Activated CD4-positive, alpha-beta T cell treated with anti-CD3 and anti-CD28 coated beads for 36 hours (primary cell): ENCODE measurements around the gene TBC1D19. TPM values are rescaled to one million over a fixed set of nuclear protein-coding genes. Genes with fewer than 3 reads are reported as not detected.
A peak's percentile ranks its signal among the peaks of the same experiment; 100 is the strongest.

Experiments
- ATAC-seq: fragments of 200-7000 bp; cut with Tn5 transposase; one replicate; pipeline ENCODE4 v1.10.0; 2021; ENCODE audit warnings: mild to moderate bottlenecking, moderate library complexity
- CTCF ChIA-PET: fragments of 350-600 bp; sonication (Branson Sonifier 250); formaldehyde crosslinking; loops from one replicate; lab custom pipeline; 2021; ENCODE audit warnings: antibody characterized with exemption; lab: Charles Lee
- POLR2A ChIA-PET: fragments of 350-600 bp; sonication (Branson Sonifier 250); formaldehyde crosslinking; loops from one replicate; lab custom pipeline; 2021; ENCODE audit warnings: antibody characterized with exemption, inconsistent platforms; lab: Charles Lee
- DNase-seq: peaks from one replicate; pipeline ENCODE4 v3.0.0-alpha.2; 2020
- H3K27ac Mint-ChIP-seq: one replicate; pipeline ENCODE4 v1.8.0; 2021; ENCODE audit warnings: mixed read lengths
- H3K27me3 Mint-ChIP-seq: one replicate; pipeline ENCODE4 v1.8.0; 2021; ENCODE audit warnings: mixed read lengths
- H3K36me3 Mint-ChIP-seq: one replicate; pipeline ENCODE4 v1.8.0; 2021; ENCODE audit warnings: low read depth, mixed read lengths
- H3K4me1 Mint-ChIP-seq: one replicate; pipeline ENCODE4 v1.8.0; 2021; ENCODE audit warnings: mixed read lengths
- H3K4me3 Mint-ChIP-seq: one replicate; pipeline ENCODE4 v1.8.0; 2021; ENCODE audit warnings: mild to moderate bottlenecking, moderate library complexity, mixed read lengths
- H3K9me3 Mint-ChIP-seq: one replicate; pipeline ENCODE4 v1.8.0; 2021; ENCODE audit warnings: low read depth, mixed read lengths
- intact Hi-C, 2 experiments: fragments of 100-400 bp; cut with DNase I in 1 of 2; cut with micrococcal nuclease in 1 of 2; formaldehyde crosslinking; loops; one replicate each; pipeline versions ENCODE4 v1.14.2 to v1.15.1; 2022 to 2024; cut with DNase I, micrococcal nuclease
- total RNA-seq, 2 experiments: library from RNA; stranded (reverse); gene quantifications; one replicate each; pipeline ENCODE4 v1.2.3, GENCODE V29; 2021

Gene TBC1D19
- total RNA-seq, 2 experiments from 2014 or later, result 5.0 to 5.3 TPM

DNA sequence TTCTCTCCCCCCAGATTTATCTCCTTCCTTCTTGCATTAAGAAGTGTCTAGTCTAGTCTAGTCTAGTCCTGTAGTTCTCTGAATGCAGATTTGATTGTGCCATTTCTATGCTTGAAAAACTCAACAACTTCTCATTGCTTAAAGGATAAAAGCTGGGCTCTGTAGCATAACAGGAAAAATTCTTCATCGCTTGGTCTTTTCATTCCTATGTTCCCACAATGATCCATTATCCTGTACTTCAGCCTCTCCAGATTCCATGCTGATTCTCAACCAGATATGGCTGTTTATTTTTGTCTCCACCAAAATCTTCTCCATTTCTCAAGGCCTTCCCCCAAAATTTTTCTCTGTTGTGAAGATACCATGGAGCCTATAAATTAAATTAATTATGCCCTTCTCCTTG lies 173.9 kb downstream of the TBC1D19 start:
- no peaks in the 10 kb centered on the region for H3K9me3 Mint-ChIP-seq
- no peak overlapping the region for H3K4me3 Mint-ChIP-seq
- H3K27me3 Mint-ChIP-seq, result no peaks in the 10 kb centered on the region
- intact Hi-C loops, result no loop called here
- peaks cover 4% of the 10 kb centered on the region for H3K36me3 Mint-ChIP-seq
- CTCF ChIA-PET, result no interaction called here
- H3K4me1 Mint-ChIP-seq, result peaks cover 3% of the 10 kb centered on the region
- ATAC-seq (no peak), DNase-seq (no peak)
- no peak overlapping the region for H3K27ac Mint-ChIP-seq
- POLR2A ChIA-PET, result interaction anchor here (0.6 kb wide), 1 partner anchor 340 kb away, joined by 3 read pairs; no protein-coding TSS in a partner anchor

DNA sequence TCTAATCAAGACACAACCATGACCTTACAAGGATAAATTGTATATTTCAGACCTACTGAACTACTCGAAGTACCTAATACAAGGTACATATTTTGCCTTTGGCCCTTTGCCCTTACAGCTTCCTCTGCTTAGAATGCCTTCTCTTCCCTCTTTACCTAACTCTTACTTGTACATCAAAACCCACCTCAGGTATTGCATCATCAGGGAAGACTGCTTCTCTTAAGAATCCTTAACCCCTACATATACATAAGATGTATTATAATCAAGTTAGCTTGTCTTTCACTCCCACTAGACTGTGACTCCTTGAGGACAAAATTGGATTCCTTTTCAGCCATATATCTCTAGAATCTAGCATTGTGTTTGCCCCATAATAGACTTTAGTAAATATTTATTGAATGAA lies 175.0 kb downstream of the TBC1D19 start:
- ChIA-PET POLR2A (interaction anchor here (0.6 kb wide), 1 partner anchor 754 kb away, joined by 3 read pairs; no protein-coding TSS in a partner anchor), CTCF (interaction anchor here (0.6 kb wide), 1 partner anchor 50 kb away, joined by 3 read pairs; no protein-coding TSS in a partner anchor)
- H3K4me3 Mint-ChIP-seq, result no peak overlapping the region

DNA sequence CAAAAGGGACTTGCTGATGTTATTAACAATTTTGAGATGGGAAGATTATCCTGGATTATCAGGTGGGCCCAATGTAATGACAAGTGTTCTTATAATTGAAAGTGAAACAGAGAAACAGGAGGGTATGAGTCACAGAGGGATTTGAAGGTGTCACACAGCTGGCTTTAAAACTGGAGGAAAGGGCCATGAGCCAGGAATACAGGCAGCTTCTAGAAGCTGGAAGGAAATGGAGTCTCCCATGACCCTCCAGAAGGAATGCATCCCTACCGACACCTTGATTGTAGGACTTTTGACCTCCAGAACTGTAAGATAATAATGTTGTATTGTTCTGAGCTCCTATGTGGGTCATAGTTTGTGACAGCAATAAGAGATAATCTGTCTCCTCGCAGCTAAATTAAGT lies 178.8 kb downstream of the TBC1D19 start:
- ATAC-seq (no peak), DNase-seq (no peak)
- ChIA-PET CTCF (interaction anchor here (1.6 kb wide), 1 partner anchor 285 kb away, joined by 4 read pairs; no protein-coding TSS in a partner anchor), POLR2A (no interaction called here)
- no peaks in the 10 kb centered on the region for H3K9me3 Mint-ChIP-seq
- no peak overlapping the region for H3K4me3 Mint-ChIP-seq
- intact Hi-C loops, result no loop called here
- no peaks in the 10 kb centered on the region for H3K36me3 Mint-ChIP-seq
- H3K27ac Mint-ChIP-seq, result no peak overlapping the region
- no peaks in the 10 kb centered on the region for H3K27me3 Mint-ChIP-seq
- peaks cover 3% of the 10 kb centered on the region for H3K4me1 Mint-ChIP-seq

More for the DNA sequence above, 175.0 kb downstream of the TBC1D19 start:
- H3K9me3 Mint-ChIP-seq, result no peaks in the 10 kb centered on the region
- no peak overlapping the region for H3K27ac Mint-ChIP-seq
- no peak for DNase-seq
- no peak for ATAC-seq
- H3K36me3 Mint-ChIP-seq, result peaks cover 4% of the 10 kb centered on the region
- H3K4me1 Mint-ChIP-seq, result peaks cover 3% of the 10 kb centered on the region
- H3K27me3 Mint-ChIP-seq, result no peaks in the 10 kb centered on the region
- intact Hi-C loops, result no loop called here

DNA sequence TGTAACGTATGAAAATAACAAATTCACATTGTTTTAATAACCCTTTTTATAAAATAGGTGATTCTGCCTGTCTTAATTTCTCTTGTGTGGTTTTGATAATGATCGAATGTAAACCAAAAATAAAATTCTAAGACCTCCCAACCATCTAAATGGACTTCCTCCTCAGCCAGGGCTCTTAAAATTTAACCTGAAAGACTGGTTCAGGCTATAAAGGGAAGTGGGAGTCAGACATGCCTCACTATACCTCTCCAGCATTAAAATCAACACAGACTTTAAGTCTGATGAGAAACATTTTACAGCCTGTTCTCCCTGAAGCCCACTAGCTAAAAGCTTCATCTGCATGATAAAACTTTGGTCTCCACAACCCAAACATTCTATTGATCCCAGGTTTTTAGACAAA lies 179.2 kb downstream of the TBC1D19 start:
- H3K27me3 Mint-ChIP-seq, result no peaks in the 10 kb centered on the region
- POLR2A ChIA-PET, result no interaction called here
- CTCF ChIA-PET, result interaction anchor here (1.6 kb wide), 1 partner anchor 285 kb away, joined by 4 read pairs; no protein-coding TSS in a partner anchor
- no peak overlapping the region for H3K4me3 Mint-ChIP-seq
- H3K4me1 Mint-ChIP-seq, result peaks cover 3% of the 10 kb centered on the region
- H3K27ac Mint-ChIP-seq, result no peak overlapping the region
- no peak for DNase-seq
- no peaks in the 10 kb centered on the region for H3K9me3 Mint-ChIP-seq
- intact Hi-C loops, result no loop called here
- no peaks in the 10 kb centered on the region for H3K36me3 Mint-ChIP-seq
- no peak for ATAC-seq

DNA sequence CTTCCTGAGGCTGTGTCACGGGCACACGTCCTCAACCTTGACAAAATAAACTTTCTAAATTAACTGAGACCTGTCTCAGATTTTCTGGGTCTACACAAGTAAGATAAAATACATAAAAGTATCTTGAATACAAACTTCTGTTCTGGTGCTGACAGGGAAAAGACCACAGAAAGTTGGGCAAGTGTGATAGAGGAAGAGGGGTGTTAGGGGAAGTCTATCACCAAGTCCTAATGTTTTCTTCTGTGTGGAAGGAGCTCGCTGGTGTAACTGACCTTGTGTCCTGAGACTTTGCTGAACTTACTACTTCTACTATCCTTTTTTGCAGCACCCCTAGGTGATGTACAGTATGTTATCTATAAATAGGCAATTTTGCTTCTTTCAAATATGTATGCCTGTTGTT lies 179.8 kb downstream of the TBC1D19 start:
- no peak overlapping the region for H3K27ac Mint-ChIP-seq
- no peak for ATAC-seq

DNA sequence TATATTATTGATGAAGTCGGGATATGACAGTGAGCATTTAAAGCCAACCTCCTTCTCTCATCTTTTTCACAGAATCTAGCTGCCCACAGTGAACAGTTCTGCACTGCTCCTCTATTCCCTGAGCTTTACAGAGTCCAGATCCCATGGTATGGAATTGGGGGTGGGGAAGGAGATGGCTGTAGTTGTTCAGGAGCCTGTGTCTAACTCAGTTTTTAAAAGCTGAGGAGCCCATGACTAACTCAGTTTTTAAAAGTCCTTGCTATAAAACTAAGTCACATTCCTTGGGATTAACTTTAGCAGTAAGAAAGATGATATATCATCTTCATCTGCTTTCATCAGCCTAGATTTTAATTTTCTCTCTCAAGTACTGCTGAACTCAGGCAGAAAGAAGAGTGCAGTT lies 180.3 kb downstream of the TBC1D19 start:
- no peaks in the 10 kb centered on the region for H3K27me3 Mint-ChIP-seq
- H3K36me3 Mint-ChIP-seq, result no peaks in the 10 kb centered on the region
- H3K4me3 Mint-ChIP-seq, result no peak overlapping the region
- no peak overlapping the region for H3K27ac Mint-ChIP-seq
- H3K4me1 Mint-ChIP-seq, result peaks cover 3% of the 10 kb centered on the region
- intact Hi-C loops, result no loop called here
- CTCF ChIA-PET, result interaction anchor here (0.6 to 1.0 kb wide), 2 partner anchors 10 to 86 kb away, joined by 3 to 4 read pairs; no protein-coding TSS in a partner anchor
- POLR2A ChIA-PET, result no interaction called here
- H3K9me3 Mint-ChIP-seq, result no peaks in the 10 kb centered on the region
- DNase-seq (no peak), ATAC-seq (no peak)

More for the DNA sequence above, 179.8 kb downstream of the TBC1D19 start:
- Mint-ChIP-seq H3K9me3 (no peaks in the 10 kb centered on the region), H3K27me3 (no peaks in the 10 kb centered on the region), H3K4me3 (no peak overlapping the region), H3K36me3 (no peaks in the 10 kb centered on the region), H3K4me1 (peaks cover 3% of the 10 kb centered on the region)
- ChIA-PET CTCF (interaction anchor here (1.0 to 1.6 kb wide), 2 partner anchors 9 to 284 kb away, joined by 3 to 4 read pairs; no protein-coding TSS in a partner anchor), POLR2A (no interaction called here)
- intact Hi-C loops, result no loop called here
- DNase-seq, result no peak

DNA sequence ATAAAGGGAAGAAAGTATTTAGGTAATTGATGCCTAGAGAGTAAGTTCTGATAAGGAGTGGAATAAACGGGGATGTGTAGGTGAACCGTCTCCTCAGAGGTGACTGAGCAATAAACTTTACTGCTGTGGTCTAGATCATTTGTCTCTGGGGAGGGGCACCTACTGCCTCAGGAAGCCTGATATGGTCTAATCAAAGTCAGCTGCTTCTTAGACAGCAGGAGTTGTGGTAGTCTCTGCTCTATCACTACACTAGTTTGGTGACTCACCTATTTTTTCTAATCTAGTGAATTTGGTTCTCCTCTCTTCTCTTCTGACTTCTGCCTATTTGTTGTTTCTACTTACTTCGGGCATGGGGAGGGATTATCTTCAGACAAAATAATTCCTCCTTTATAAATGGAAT lies 181.6 kb downstream of the TBC1D19 start:
- peaks cover 3% of the 10 kb centered on the region for H3K4me1 Mint-ChIP-seq
- peak; percentile 47 for ATAC-seq
- DNase-seq, result no peak
- no peaks in the 10 kb centered on the region for H3K9me3 Mint-ChIP-seq
- peaks cover 2% of the 10 kb centered on the region for H3K36me3 Mint-ChIP-seq
- no peaks in the 10 kb centered on the region for H3K27me3 Mint-ChIP-seq
- intact Hi-C loops, result no loop called here
- H3K27ac Mint-ChIP-seq, result no peak overlapping the region
- CTCF ChIA-PET, result no interaction called here
- POLR2A ChIA-PET, result no interaction called here
- no peak overlapping the region for H3K4me3 Mint-ChIP-seq

DNA sequence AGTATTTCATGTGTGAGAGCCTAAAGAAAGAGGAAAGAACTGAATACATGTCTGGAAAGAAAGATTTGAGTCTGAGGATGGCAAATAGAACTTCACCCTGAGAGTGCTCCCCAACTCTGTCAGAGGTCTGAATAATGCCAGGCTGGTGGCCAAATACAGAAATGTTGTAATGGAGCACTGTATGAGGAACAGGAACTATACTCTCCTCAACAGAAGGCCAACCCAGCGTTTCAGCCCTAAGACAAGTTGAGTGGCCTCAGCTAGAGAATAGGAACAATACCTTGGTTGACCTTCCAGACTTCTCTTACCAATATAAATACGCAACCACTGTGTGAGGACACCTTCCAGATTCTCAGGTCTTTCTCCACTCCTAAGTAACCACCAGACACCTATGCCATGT lies 182.3 kb downstream of the TBC1D19 start:
- Mint-ChIP-seq H3K27me3 (no peaks in the 10 kb centered on the region), H3K9me3 (no peaks in the 10 kb centered on the region), H3K4me3 (no peak overlapping the region), H3K36me3 (peaks cover 4% of the 10 kb centered on the region), H3K4me1 (peaks cover 3% of the 10 kb centered on the region), H3K27ac (no peak overlapping the region)
- DNase-seq, result no peak
- CTCF ChIA-PET, result no interaction called here
- intact Hi-C loops, result no loop called here
- no peak for ATAC-seq
- POLR2A ChIA-PET, result no interaction called here

DNA sequence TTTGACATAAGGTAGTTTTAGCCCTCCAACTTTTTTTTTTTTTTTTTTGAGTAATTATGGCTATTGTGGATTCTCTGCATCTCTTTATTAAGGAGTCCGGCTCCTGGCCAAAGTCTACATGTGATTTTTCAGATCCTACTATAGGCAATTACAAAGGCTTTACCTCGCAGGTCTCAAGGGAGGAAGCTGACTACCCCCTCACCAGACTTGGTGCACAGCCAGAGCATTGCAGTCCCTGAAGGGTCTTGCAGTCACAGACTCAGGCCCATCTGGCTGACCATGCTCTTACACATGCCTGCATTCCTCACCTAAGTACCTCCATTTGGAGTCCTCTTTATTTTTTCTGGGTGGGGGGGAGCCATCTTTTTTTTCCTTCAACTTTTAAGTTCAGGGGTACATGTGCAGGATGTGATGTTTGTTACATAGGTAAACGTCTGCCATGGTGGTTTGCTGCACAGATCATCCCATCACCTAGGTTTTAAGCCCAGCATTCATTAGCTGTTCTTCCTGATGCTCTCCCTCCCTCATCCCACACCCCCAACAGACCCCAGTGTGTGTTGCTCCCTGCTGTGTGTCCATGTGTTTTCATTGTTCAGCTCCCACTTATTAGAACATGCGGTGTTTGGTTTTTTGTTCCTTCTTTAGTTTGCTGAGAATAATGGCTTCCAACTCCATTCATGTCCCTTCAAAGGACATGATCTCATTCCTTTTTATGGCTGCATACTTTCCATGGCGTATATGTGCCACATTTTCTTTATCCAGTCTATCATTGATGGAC lies 188.4 kb downstream of the TBC1D19 start:
- peaks cover 1% of the 10 kb centered on the region for H3K9me3 Mint-ChIP-seq
- CTCF ChIA-PET, result no interaction called here
- H3K4me3 Mint-ChIP-seq, result no peak overlapping the region
- no peaks in the 10 kb centered on the region for H3K27me3 Mint-ChIP-seq
- POLR2A ChIA-PET, result no interaction called here
- no peak overlapping the region for H3K27ac Mint-ChIP-seq
- peaks cover 19% of the 10 kb centered on the region for H3K36me3 Mint-ChIP-seq
- no peak for ATAC-seq
- intact Hi-C loops, result no loop called here
- DNase-seq, result no peak
- no peaks in the 10 kb centered on the region for H3K4me1 Mint-ChIP-seq

DNA sequence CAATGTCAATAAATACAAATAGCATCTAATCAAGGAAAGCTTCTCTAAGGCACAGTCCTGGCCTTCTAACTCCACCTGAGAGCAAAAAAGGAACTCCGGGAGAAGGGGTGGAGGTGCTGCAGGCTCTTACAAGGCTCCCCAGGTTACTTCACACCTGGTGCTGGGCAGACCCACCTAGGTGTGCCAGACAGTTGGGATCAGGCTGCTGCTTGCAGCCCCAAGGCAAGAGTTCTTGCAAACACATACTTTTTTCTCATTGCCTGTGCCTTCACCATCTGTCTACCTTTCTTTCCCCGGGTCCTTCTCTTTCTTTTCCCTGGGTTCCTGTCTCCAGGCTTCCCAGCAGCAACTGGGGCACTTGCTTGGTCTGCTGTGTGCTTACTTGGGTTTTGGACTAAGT lies 195.3 kb downstream of the TBC1D19 start:
- Mint-ChIP-seq H3K36me3 (peaks cover 2% of the 10 kb centered on the region), H3K27me3 (no peaks in the 10 kb centered on the region), H3K27ac (no peak overlapping the region), H3K4me1 (no peaks in the 10 kb centered on the region), H3K9me3 (peaks cover 1% of the 10 kb centered on the region), H3K4me3 (no peak overlapping the region)
- ATAC-seq (no peak), DNase-seq (no peak)
- ChIA-PET CTCF (interaction anchor here (0.7 kb wide), 1 partner anchor 101 kb away, joined by 3 read pairs; no protein-coding TSS in a partner anchor), POLR2A (no interaction called here)
- intact Hi-C loops, result no loop called here

DNA sequence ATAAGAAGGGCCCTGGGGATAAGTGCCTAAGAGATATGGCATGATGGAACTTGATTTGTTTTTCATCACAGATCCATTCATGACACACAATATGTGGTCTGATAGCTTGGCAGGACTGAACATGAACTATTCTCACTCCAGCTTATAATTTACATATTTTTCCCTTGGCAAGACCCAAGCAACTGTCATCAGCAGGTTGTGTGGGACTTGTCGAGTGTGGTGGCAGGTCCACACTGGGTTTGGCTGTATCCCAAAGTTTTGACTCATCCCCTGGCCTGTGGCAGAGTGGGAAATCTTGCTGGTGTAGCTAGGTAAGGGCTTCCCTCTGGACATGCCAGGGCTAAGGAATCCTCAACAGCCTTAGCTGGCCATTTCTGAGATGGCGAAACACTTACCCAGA lies 195.8 kb downstream of the TBC1D19 start:
- intact Hi-C loops, result no loop called here
- no peak overlapping the region for H3K27ac Mint-ChIP-seq
- no peaks in the 10 kb centered on the region for H3K9me3 Mint-ChIP-seq
- no peaks in the 10 kb centered on the region for H3K27me3 Mint-ChIP-seq
- ATAC-seq, result no peak
- no peak for DNase-seq
- H3K4me1 Mint-ChIP-seq, result no peaks in the 10 kb centered on the region
- ChIA-PET CTCF (interaction anchor here (0.7 kb wide), 1 partner anchor 101 kb away, joined by 3 read pairs; no protein-coding TSS in a partner anchor), POLR2A (no interaction called here)
- no peaks in the 10 kb centered on the region for H3K36me3 Mint-ChIP-seq
- H3K4me3 Mint-ChIP-seq, result no peak overlapping the region

DNA sequence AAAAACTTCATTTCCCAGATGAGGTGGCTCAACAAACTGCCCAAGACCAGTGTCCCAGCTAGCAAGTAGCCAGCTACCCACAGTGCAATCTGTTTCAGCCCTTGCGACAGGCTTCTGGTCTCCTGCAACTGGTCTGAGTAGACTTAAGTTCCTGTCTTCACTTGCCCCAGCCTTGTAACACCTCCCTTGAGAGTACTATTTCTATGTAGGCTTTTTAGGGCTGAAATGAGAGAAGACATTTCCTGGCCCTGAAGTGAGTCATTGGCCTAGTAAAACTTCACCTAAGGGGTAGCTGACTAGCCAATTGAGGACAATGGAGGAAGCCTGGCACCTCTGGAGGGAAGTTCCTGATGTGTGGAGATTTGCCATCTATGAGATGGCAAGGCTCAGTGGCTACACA lies 196.7 kb downstream of the TBC1D19 start:
- ChIA-PET CTCF (interaction anchor here (0.5 kb wide), 1 partner anchor 230 kb away, joined by 3 read pairs; no protein-coding TSS in a partner anchor), POLR2A (no interaction called here)
- ATAC-seq, result peak; percentile 80
- DNase-seq, result no peak
- H3K4me1 Mint-ChIP-seq, result no peaks in the 10 kb centered on the region
- no peaks in the 10 kb centered on the region for H3K27me3 Mint-ChIP-seq
- H3K4me3 Mint-ChIP-seq, result no peak overlapping the region
- no peaks in the 10 kb centered on the region for H3K36me3 Mint-ChIP-seq
- intact Hi-C loops, result no loop called here
- no peak overlapping the region for H3K27ac Mint-ChIP-seq
- no peaks in the 10 kb centered on the region for H3K9me3 Mint-ChIP-seq
